ENCODE results near the gene SLC6A6. TPM values are rescaled to one million over a fixed set of nuclear protein-coding genes. Genes with fewer than 3 reads are reported as not detected.

The SLC6A6 gene
- total and polyA plus RNA-seq, 10 of the 15 experiments (the other 5 are each of a cell fraction or from before 2014, with no cell fraction given): 5.6 to 47.0 (median 20.2) TPM

DNA sequence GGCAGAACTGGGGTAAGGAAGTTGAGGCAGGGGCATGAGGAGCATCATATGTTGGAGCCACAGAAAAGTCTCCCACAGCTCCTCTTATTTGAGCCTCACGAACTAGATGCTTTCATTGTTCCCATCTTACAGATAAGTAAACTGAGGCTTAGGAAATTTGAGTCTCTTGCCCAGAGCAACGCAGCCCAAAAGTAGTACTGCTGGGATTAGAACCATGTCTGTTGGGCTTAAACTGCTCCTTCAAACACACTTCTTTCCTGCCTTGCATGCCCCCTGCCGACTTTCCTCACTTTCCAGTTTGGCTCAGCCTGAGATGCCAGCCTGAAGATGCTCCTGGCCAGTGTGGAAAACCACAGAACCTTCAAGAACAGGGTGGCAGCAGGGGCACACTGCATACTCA lies 43.1 kb upstream of the SLC6A6 start:
- Histone ChIP-seq H3K4me3 (no peak overlapping the region), H3K79me2 (ENCODE audit: control insufficient read depth, insufficient read depth, low read length) (no peaks in the 10 kb centered on the region), H2AFZ (ENCODE audit: control insufficient read depth, low read depth, low read length) (no peak overlapping the region), H3K4me2 (ENCODE audit: control insufficient read depth, insufficient read depth) (no peak overlapping the region), H3K9me3 (replicated peaks; ENCODE audit: control insufficient read depth, insufficient read depth, low read length) (no peaks in the 10 kb centered on the region), H3K9ac (ENCODE audit: control insufficient read depth, insufficient read depth, low read length) (no peak overlapping the region), H3K4me1 (ENCODE audit: control insufficient read depth, insufficient read depth, low read length) (no peaks in the 10 kb centered on the region), H3K36me3 (ENCODE audit: control insufficient read depth in 2 of 2, insufficient read depth in 2 of 2, low read length in 1 of 2) (no peaks in the 10 kb centered on the region), H4K20me1 (ENCODE audit: control insufficient read depth, insufficient read depth) (no peaks in the 10 kb centered on the region), H3K27ac (ENCODE audit: control insufficient read depth, insufficient read depth) (no peak overlapping the region), H3K27me3 (replicated peaks in 1 of 2; ENCODE audit: control insufficient read depth in 2 of 2, insufficient read depth in 2 of 2, low read length in 1 of 2) (peaks cover 0 to 5% of the 10 kb centered on the region in 2 experiments)
- no peak for DNase-seq (ENCODE audit: low read depth, low spot score)
- ChIA-PET RAD21 (ENCODE audit: unreplicated experiment) (no interaction called here), POLR2A (no interaction called here), CTCF (no interaction called here), SMC1A (ENCODE audit: uncharacterized antibody, unreplicated experiment) (no interaction called here)
- no peak for TF ChIP-seq MEF2A (IDR thresholded peaks at IDR 0.05; ENCODE audit: insufficient read depth, low read depth, low read length)
- no peak for TF ChIP-seq NFIC (IDR thresholded peaks at IDR 0.05; ENCODE audit: low read depth, low read length)
- TF ChIP-seq SREBF2 (IDR thresholded peaks at IDR 0.05; ENCODE audit: low read length): no peak
- TF ChIP-seq CBX3 (IDR thresholded peaks at IDR 0.05; ENCODE audit: borderline replicate concordance, low read depth): no peak
- no peak for TF ChIP-seq IKZF2 (IDR thresholded peaks at IDR 0.05)
- no peak for TF ChIP-seq RAD21 (IDR thresholded peaks at IDR 0.05; ENCODE audit: insufficient read depth, low read depth, low read length)
- TF ChIP-seq PML (IDR thresholded peaks at IDR 0.05; ENCODE audit: low read length): no peak
- no peak for TF ChIP-seq TCF3 (IDR thresholded peaks at IDR 0.05; ENCODE audit: borderline replicate concordance, insufficient read depth, low read depth, low read length)
- no peak for TF ChIP-seq ASH2L (IDR thresholded peaks at IDR 0.05; ENCODE audit: borderline replicate concordance, low read depth)
- TF ChIP-seq TAF1 (IDR thresholded peaks at IDR 0.05; ENCODE audit: borderline replicate concordance, low read depth, low read length): no peak
- TF ChIP-seq, protein P1, sequence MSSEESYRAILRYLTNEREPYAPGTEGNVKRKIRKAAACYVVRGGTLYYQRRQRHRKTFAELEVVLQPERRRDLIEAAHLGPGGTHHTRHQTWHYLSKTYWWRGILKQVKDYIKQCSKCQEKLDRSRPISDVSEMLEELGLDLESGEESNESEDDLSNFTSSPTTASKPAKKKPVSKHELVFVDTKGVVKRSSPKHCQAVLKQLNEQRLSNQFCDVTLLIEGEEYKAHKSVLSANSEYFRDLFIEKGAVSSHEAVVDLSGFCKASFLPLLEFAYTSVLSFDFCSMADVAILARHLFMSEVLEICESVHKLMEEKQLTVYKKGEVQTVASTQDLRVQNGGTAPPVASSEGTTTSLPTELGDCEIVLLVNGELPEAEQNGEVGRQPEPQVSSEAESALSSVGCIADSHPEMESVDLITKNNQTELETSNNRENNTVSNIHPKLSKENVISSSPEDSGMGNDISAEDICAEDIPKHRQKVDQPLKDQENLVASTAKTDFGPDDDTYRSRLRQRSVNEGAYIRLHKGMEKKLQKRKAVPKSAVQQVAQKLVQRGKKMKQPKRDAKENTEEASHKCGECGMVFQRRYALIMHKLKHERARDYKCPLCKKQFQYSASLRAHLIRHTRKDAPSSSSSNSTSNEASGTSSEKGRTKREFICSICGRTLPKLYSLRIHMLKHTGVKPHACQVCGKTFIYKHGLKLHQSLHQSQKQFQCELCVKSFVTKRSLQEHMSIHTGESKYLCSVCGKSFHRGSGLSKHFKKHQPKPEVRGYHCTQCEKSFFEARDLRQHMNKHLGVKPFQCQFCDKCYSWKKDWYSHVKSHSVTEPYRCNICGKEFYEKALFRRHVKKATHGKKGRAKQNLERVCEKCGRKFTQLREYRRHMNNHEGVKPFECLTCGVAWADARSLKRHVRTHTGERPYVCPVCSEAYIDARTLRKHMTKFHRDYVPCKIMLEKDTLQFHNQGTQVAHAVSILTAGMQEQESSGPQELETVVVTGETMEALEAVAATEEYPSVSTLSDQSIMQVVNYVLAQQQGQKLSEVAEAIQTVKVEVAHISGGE (CRISPR knock-in tag; IDR thresholded peaks at IDR 0.05): no peak
- TF ChIP-seq CHD4 (IDR thresholded peaks at IDR 0.05): no peak
- no peak for TF ChIP-seq RFX5 (IDR thresholded peaks at IDR 0.05; ENCODE audit: low read depth, low read length)
- TF ChIP-seq NFYB (IDR thresholded peaks at IDR 0.05; ENCODE audit: insufficient read depth, low read depth, low read length): no peak
- TF ChIP-seq ETV6 (conservative IDR thresholded peaks at IDR 0.05 in 1 of 2, IDR thresholded peaks at IDR 0.05 in 1 of 2; ENCODE audit: borderline replicate concordance in 1 of 2, low read depth in 1 of 2): no peak
- no peak for TF ChIP-seq YBX1 (IDR thresholded peaks at IDR 0.05)
- ATAC-seq: no peak
- 10% methylated on average over 3 of the region's 3 CpGs for WGBS (ENCODE audit: insufficient coverage, insufficient replicate concordance, low lambda C conversion rate, missing lambda C conversion rate)
- intact Hi-C loops (cut with micrococcal nuclease; ENCODE audit: unreplicated experiment) (no loop called here), in situ Hi-C loops (cut with MboI) (no loop called here)
- no TSS peak for BruUV-seq (replicated peaks)
- FAIRE-seq: no peak

Data from GM12878 (cell line).